NOMO-1 treated with DMSO at 0.1 percent for 48 hours (cell line): ENCODE measurements around the gene ELF4.
A peak's percentile ranks its signal among the peaks of the same experiment; 100 is the strongest.

Experiments used
- DNase-seq: peaks from one replicate; lab custom pipeline; 2025; ENCODE audit not compliant: unreplicated experiment; lab: John Stamatoyannopoulos, UW

The ELF4 gene

GRCh38 chrX:130110379-130111219 is at the start of gene ELF4:
ELF4 (minus strand) TSS chrX:130110497; CDS start chrX:130081330, 29,167 bp downstream.
- DNase-seq, result peak; percentile 57

DNA sequence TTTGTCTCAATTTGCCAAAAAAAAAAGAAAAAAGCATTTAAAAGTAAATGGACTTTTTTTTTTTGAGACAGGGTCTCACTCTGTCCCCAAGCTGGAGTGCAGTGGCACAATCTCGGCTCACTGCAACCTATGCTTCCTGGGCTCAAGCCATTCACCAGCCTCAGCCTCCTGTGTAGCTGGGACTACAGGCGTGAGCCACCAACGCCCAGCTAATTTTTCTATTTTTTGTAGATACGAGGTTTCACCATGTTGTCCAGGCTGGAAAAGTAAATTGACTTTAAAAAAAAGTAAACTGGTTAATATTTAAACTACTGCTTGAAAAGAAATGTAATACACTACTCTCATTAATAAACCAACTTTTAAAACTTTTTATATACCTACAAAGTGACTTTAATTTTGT is 49.5 kb upstream of the ELF4 start:
- DNase-seq, result no peak

DNA sequence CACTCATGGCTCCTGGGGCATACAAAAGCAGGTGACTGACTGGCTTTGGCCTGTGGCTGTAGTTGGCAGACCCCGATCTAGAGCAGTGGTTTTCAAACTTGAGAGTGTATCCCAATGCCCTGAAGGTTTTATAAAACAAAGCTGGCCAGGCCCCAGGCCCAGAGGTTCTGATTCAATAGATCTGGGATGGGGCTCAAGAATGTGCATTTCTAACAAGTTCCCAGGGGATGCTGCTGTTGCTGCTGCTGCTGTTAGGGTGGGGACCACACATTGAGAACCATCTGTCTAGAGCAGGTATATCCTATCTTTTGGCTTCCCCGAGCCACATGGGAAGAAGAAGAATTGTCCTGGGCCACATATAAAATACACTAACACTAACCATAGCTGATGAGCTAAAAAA is 48.0 kb upstream of the ELF4 start:
- no peak for DNase-seq

GRCh38 chrX:130155564-130155963 is 45.3 kb upstream of the ELF4 start:
- no peak for DNase-seq

- peak; percentile 39 for DNase-seq
These were observed 37.3 kb upstream of the ELF4 start for GRCh38 chrX:130147631-130148030.

DNA sequence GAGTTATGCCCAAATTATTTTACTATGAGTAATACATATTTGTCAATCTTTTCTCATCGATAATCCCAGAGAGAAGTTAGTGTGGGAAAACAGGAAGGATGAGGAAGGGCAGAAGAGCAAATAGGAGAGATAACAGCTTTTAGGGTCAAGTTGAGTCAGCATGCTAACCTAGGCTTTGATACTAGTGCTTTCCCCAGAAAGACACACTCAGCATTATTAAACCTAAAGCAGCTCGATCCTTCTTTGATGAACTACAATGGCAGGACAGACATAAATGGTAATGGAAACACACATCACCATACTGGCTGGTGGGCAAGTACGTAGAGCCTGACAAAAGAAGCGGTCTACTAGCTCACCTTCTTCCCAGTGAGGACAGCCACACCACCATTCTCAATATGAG is 34.8 kb upstream of the ELF4 start:
- DNase-seq, result no peak

DNA sequence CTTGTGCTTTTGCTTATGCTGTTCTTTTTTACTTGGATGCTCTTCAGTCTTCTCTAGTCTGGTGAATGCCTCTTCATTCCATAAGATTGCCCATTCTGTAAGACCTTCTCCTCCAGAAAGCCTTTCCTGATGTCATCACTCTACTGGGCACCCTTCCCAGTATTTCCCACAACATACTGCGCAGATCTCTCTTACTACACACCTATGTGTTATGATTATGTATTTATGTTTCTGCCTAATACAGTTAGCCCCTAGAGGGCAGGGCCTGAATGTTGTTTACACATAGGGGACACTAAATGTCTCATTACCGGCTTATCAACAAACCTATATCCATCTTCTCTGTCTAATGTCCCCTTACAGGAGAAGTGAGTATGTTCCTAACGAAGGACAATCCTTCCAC is 34.2 kb upstream of the ELF4 start:
- DNase-seq, result no peak

DNA sequence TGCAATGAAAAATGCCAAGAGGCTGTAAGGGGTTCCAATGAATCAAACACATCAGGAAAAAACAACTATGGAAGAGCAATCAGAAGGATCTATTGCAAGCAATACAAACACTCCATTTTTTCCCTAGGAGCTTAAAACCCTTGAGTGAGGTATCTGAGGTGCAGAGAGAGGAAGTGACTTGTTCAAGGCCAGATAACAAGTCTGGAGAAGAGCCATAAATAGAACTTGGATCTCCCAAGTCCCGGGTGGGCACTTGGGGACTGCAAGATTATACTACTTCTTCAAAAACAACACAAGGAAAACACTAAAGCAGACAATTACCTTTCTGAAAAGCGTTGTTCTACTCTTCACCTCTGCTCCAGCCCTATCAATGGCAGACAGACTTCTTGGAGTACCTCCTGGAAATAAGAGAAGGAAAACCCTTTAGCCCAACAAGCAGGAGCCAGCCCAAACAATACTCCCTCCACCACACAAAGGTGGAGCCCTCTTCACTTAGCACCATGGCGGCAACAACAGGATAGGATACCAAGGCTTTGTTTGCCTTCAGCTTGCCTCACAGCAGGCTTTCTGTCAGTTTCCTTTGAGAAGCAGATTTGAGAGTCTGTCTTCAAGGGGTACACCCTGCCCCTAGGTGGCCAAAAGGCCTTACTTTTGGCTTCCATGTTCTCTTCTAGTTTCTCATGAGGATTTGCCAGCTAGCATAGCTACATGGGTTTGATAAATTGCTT is 29.3 kb upstream of the ELF4 start:
- no peak for DNase-seq

- DNase-seq, result no peak
These were observed 26.7 kb upstream of the ELF4 start for GRCh38 chrX:130136961-130137360.

DNA sequence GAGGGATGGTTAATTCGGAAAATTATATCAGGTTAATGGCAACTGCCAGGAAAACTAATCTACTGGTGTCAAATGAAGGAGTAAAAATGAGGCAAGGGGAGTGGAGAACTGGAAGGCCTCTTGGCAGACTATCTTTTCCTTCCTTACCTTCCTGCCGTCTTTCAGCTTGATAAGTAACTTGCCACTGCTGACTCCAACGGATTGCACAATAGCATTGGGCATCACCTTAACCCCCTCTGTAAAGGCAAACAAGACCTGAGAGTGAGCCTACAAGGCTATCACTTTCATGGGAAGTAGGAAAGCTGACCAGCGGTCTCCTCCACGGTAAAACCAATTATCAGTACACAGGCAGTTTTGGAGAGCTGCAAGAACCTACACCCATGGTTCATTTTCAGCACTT is 26.2 kb upstream of the ELF4 start:
- no peak for DNase-seq

DNA sequence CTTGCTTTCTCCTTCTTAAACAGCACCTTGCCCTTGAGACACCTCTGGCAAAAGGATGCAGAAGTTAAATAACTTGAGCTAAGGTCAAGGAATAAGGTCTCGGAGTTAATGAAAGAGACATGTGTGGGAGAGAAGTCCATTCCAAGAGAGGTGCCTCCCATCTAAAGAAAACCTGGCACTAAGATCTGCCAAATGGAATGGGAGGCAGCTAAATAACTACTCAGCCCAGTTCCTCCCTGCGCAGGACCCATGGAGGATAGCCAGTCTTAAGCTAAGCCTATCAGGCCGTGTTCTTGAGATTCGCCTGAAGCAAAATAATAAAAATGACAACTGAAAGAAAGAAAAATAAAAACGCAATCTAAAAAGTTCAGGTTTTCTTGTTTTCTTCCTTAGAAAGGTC is 20.7 kb upstream of the ELF4 start:
- DNase-seq, result no peak

DNA sequence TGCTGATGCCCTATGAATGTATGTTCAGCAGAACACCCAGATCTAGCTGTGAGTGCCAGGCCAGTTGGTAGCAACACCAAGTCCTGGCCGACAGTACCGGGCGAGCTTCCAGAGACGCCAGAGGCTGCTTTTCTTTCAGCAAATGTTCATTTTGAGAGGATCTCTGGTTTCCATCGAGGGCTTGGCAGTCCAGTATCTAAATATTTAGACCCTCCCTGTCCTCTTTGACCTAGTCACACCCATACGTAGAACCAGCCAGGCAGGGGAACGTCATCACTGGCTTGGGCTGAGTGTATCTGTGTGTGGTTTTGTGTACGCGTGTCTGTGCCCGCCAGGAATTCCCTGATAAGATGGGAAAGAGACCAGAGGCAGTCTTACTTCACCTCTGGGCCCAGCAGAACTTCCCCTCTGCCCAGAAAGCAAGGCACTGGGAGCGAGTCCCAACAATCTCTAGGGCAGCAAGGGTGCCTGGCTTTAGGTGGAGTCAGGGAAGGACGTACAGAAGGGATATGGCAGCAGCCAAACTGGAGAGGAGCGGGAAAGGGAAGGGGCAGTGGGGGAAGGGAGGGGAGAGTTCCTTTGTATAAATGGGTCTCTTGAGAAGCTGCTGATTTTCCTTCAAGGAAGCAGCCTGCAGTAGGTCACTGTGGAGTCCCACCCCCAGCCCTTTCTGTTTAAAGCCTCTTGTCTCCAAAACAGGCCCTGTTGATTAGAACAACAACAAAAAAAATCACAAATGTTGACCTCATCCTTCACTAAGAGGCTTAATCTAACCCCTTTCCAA is 15.0 kb upstream of the ELF4 start:
- no peak for DNase-seq

DNA sequence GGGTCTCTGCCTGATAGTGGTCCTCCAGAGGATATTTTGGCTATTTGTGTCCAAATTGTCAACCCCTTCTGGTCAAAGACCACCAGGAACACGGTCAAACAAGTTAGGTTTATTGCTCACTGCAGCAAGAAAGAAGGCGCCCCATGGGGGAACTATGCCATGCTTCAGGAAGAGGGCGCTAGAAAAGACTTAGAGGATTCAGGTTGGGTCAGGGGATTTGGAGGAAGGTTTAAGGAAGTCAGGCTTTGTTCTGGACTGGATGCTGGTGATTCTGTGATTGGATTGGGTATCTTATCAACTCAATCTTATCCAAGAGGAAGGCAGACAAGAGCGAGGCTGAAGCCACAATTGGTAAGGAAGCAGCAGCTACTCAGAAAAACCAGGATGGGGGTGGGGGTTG is 14.3 kb upstream of the ELF4 start:
- DNase-seq, result no peak

- DNase-seq, result no peak
These were observed 11.2 kb upstream of the ELF4 start for GRCh38 chrX:130121505-130121800.

DNA sequence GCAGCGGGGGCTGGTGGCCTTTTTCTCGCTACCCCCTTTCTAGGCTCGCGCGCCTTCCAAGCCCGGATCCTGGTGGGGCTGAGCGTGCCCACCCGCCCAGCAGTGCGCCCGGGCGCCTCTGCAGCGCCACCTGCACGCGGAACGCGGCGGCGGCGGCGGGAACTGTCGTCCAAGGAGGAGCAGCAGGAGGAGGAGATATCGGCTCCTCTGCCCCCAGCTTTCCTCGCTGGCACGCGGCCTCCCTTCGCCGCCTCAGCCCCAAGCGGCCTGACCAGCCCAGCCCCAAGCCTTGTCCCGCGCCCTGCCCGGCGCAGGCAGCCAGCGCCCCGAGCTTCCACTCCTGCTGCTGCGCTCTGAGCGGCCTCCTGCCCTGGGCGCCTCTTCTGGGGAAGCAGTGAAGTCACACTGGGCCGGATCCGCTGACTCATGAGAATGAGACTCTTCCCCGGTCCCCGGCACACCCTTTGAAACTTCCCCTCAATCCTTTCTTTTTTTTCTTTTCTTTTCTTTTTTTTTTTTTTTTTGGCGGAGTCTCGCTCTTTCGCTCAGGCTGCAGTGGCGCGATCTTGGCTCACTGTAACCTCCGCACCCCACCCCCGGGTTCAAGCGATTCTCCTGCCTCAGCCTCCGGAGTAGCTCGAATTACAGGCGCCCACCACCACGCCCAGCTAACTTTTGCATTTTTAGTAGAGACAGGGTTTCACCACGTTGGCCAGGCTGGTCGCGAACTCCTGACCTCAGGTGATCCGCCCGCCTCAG is 10.6 kb upstream of the ELF4 start:
- peak; percentile 69 for DNase-seq

DNA sequence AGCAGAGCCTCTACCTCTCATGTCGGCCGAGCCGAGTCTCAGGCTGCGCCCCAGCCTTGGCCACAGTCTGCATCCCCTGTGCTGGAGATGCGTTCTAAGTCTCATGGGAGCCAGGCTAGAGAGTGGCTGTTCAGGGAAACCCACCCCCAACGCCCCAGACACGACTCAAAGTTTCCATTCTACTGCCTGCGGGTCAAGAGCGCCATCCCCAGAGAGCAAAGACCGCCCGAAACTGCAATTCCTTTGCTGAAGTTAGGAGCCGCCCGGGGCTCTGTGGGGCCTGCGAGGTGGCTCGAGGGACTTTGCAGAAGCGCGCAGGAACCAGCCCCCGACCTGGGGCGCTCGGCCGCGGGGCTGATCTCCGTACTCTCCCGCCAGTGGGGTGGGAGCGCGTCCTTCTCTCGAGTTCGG is 10.0 kb upstream of the ELF4 start:
- DNase-seq, result peak; percentile 16

GRCh38 chrX:130119312-130119898 is 9.1 kb upstream of the ELF4 start:
- no peak for DNase-seq

DNA sequence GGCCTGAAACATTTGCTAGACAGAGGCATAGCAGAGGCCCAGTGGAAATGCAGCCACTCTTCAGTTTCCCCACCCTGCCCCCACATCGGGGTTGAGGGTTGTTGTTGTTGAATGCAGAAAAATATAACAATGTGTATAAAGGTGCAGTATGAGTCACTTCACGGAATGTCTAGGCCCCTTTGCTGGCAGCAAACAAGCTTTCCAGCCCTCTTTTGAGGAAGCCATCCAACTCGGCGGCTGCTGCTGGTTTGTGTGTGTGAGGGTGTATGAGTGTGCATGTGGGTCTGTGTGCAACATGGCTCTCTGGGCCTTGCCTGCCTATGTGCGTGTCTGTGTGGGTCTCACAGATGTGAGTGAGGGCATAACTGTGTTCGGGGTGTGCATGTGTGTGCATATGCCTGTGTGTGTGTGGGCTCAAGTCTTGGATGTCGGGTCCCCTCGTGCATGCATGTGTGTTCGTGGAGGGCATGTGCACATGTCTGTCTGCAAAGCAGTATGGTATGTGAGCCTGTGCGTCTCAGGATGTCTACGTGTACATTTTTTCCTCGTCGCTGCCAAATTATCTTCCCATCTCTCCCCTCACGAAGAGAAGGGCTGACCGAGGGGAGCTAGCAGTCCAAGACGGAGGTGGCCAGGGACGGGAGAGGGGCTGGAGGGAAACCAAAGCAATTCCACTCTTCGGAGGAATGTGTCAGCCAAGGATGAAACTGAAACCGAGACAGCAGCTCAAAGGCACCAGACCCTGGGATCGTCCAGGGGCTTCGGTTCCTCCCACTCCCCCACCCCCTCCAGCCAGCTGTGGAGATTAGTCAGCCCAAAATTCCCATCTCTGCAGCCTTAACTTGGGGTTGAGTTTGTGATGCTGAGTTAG is 8.4 kb upstream of the ELF4 start:
- DNase-seq, result no peak

- no peak for DNase-seq
These were observed 6.9 kb upstream of the ELF4 start for GRCh38 chrX:130117166-130117565.
